HCT116 (cell line): ENCODE data around the gene FBXO42. TPM values are rescaled to one million over a fixed set of nuclear protein-coding genes. Genes with fewer than 3 reads are reported as not detected.

Experiments
- ATAC-seq: fragments of 200-7000 bp; cut with Tn5 transposase; 2 replicates; pipeline ENCODE4 v1.9.1; 2020; ENCODE audit warnings: mild to moderate bottlenecking, moderate library complexity
- BruUV-seq: library from RNA; stranded (reverse); fragments of 400-500 nt; replicated peaks from 2 replicates; lab custom pipeline; 2021; lab: Mats Ljungman, UMichigan
- CTCF ChIA-PET: fragments of 300-600 bp; sonication (Branson Sonifier 250); formaldehyde crosslinking; loops from one replicate; lab custom pipeline; 2021; ENCODE audit warnings: antibody characterized with exemption; lab: Charles Lee
- POLR2A ChIA-PET: fragments of 300-600, 350-600 bp; sonication (Branson Sonifier 250); formaldehyde crosslinking; loops from one replicate; lab custom pipeline; 2021; ENCODE audit warnings: antibody characterized with exemption; lab: Charles Lee
- RAD21 ChIA-PET, 2 experiments: fragments of 300-600 bp; sonication (Branson Sonifier 250); formaldehyde crosslinking; loops; one replicate each; lab custom pipeline; 2023; ENCODE audit warnings: low total read pairs in 2 of 2; ENCODE audit not compliant: uncharacterized antibody in 2 of 2, unreplicated experiment in 2 of 2, low non-redundant PET in 1 of 2; lab: Charles Lee
- DNase-seq: peaks from one replicate; pipeline ENCODE4 v3.0.0-alpha.2; 2010; ENCODE audit warnings: low read depth, low spot score
- H2AFZ ChIP-seq: fragments of 200-600 bp; shearing (Covaris generic), sonication (generic); 2 replicates; pipeline ENCODE4 v1.6.1; 2017; ENCODE audit warnings: low read depth, mixed run types, mixed read lengths, antibody characterized with exemption, low read length; ENCODE audit not compliant: poor library complexity, severe bottlenecking
- H3K27ac ChIP-seq: 2 replicates; pipeline ENCODE4 v1.5.1; 2012; ENCODE audit warnings: low read depth, low read length
- H3K27me3 ChIP-seq: fragments of 200-600 bp; sonication (generic); 2 replicates; pipeline ENCODE4 v1.6.1; 2016; ENCODE audit warnings: mixed run types, low read length, mixed read lengths; ENCODE audit not compliant: insufficient read depth
- H3K36me3 ChIP-seq, 2 experiments: fragments of 200-500 bp in 1 of 2; fragments of 200-600 bp in 1 of 2; sonication (Bioruptor generic) in 1 of 2; sonication (generic) in 1 of 2; 2 replicates each; pipeline versions ENCODE4 v1.5.1 to v1.6.1; 2014 to 2016; ENCODE audit warnings: low read length in 2 of 2, inconsistent platforms in 1 of 2, mixed read lengths in 1 of 2, mixed run types in 1 of 2; ENCODE audit not compliant: insufficient read depth in 2 of 2, control insufficient read depth in 1 of 2
- H3K4me1 ChIP-seq, 2 experiments: fragments of 200-600 bp in 1 of 2; sonication (generic) in 1 of 2; 2 replicates each; pipeline versions ENCODE4 v1.5.1 to v1.6.1; 2012 to 2017; ENCODE audit warnings: low read length in 2 of 2, inconsistent platforms in 1 of 2, mild to moderate bottlenecking in 1 of 2, mixed read lengths in 1 of 2, mixed run types in 1 of 2, moderate library complexity in 1 of 2; ENCODE audit not compliant: insufficient read depth in 2 of 2, control insufficient read depth in 1 of 2
- H3K4me2 ChIP-seq: fragments of 200-600 bp; sonication (generic); 2 replicates; pipeline ENCODE4 v1.6.1; 2017; ENCODE audit warnings: mixed run types, low read length, mixed read lengths
- H3K4me3 ChIP-seq, 2 experiments: fragments of 200-600 bp in 1 of 2; sonication (generic) in 1 of 2; replicated peaks in 1 of 2; 2 replicates each; pipeline ENCODE4 v1.5.1; 2011 to 2016; ENCODE audit warnings: low read length in 2 of 2, control low read depth in 1 of 2, low read depth in 1 of 2, mild to moderate bottlenecking in 1 of 2, mixed read lengths in 1 of 2, mixed run types in 1 of 2
- H3K79me2 ChIP-seq: fragments of 200-600 bp; sonication (generic); 2 replicates; pipeline ENCODE4 v1.6.1; 2017; ENCODE audit warnings: mild to moderate bottlenecking, mixed run types, low read length, moderate library complexity, mixed read lengths; ENCODE audit not compliant: insufficient read depth
- H3K9ac ChIP-seq: fragments of 200-600 bp; sonication (generic); 2 replicates; pipeline ENCODE4 v1.6.1; 2016; ENCODE audit warnings: low read length, mixed read lengths
- H3K9me2 ChIP-seq: fragments of 200-600 bp; sonication (generic), shearing (Covaris generic); 2 replicates; pipeline ENCODE4 v1.6.1; 2017; ENCODE audit warnings: mixed run types, mild to moderate bottlenecking, moderate library complexity; ENCODE audit not compliant: insufficient read depth
- H3K9me3 ChIP-seq, 2 experiments: fragments of 200-500 bp in 1 of 2; fragments of 200-600 bp in 1 of 2; sonication (Bioruptor generic) in 1 of 2; sonication (generic) in 1 of 2; 2 replicates each; pipeline ENCODE4 v1.6.1; 2014 to 2017; ENCODE audit warnings: low read length in 2 of 2, mixed read lengths in 2 of 2, inconsistent platforms in 1 of 2, low read depth in 1 of 2, mild to moderate bottlenecking in 1 of 2, mixed run types in 1 of 2, moderate library complexity in 1 of 2; ENCODE audit not compliant: control insufficient read depth in 1 of 2, insufficient read depth in 1 of 2
- H4K20me1 ChIP-seq: fragments of 200-600 bp; sonication (generic), shearing (Covaris generic); 2 replicates; pipeline ENCODE4 v1.6.1; 2017; ENCODE audit warnings: mixed run types, mild to moderate bottlenecking, moderate library complexity; ENCODE audit not compliant: insufficient read depth
- CBX3 ChIP-seq: IDR thresholded peaks from 2 replicates; pipeline ENCODE4 v1.6.1; 2012; ENCODE audit warnings: low read depth
- CEBPB ChIP-seq: IDR thresholded peaks from 2 replicates; pipeline ENCODE4 v1.6.1; 2012; ENCODE audit warnings: low read depth
- CTCF ChIP-seq, 3 experiments: fragments of 200-600 bp in 1 of 3; sonication (generic) in 1 of 3; IDR thresholded peaks in 2 of 3; conservative IDR thresholded peaks in 1 of 3; 2 replicates each; pipeline ENCODE4 v1.5.1; 2012 to 2017; ENCODE audit warnings: low read depth in 2 of 3, low read length in 2 of 3, antibody characterized with exemption in 1 of 3, borderline replicate concordance in 1 of 3, control low read depth in 1 of 3, mild to moderate bottlenecking in 1 of 3, mixed read lengths in 1 of 3, mixed run types in 1 of 3, moderate library complexity in 1 of 3; ENCODE audit not compliant: insufficient read depth in 1 of 3
- ELF1 ChIP-seq: IDR thresholded peaks from 2 replicates; pipeline ENCODE4 v1.6.1; 2012; ENCODE audit warnings: low read depth, borderline replicate concordance
- EZH2 ChIP-seq: fragments of 200-600 bp; sonication (generic); IDR thresholded peaks from 2 replicates; pipeline ENCODE4 v1.6.1; 2017; ENCODE audit warnings: antibody characterized with exemption, mixed run types
- FOSL1 ChIP-seq: IDR thresholded peaks from 2 replicates; pipeline ENCODE4 v1.6.1; 2012; ENCODE audit warnings: low read depth
- JUND ChIP-seq: IDR thresholded peaks from 2 replicates; pipeline ENCODE4 v1.6.1; 2012
- POLR2A ChIP-seq: IDR thresholded peaks from 2 replicates; pipeline ENCODE4 v1.7.0; 2011; ENCODE audit warnings: borderline replicate concordance; ENCODE audit not compliant: insufficient read depth, insufficient read length; ENCODE audit errors: extremely low read depth
- POLR2AphosphoS5 ChIP-seq: IDR thresholded peaks from 2 replicates; pipeline ENCODE4 v1.6.1; 2011; ENCODE audit warnings: mild to moderate bottlenecking, low read depth, low read length, moderate library complexity
- RAD21 ChIP-seq: IDR thresholded peaks from 2 replicates; pipeline ENCODE4 v1.6.1; 2012; ENCODE audit warnings: low read depth, mild to moderate bottlenecking
- REST ChIP-seq: IDR thresholded peaks from 2 replicates; pipeline ENCODE4 v1.6.1; 2012; ENCODE audit warnings: low read depth
- SIN3A ChIP-seq: IDR thresholded peaks from 2 replicates; pipeline ENCODE4 v1.6.1; 2012; ENCODE audit warnings: low read depth
- SRF ChIP-seq: IDR thresholded peaks from 2 replicates; pipeline ENCODE4 v1.6.1; 2012; ENCODE audit warnings: low read depth
- ZFX ChIP-seq: fragments of 450-650 bp; IDR thresholded peaks from 2 replicates; pipeline ENCODE4 v1.6.1; 2017
- intact Hi-C: fragments of 100-400 bp; cut with micrococcal nuclease; formaldehyde crosslinking; loops from 2 replicates; pipeline ENCODE4 v1.10.0; 2022
- total RNA-seq: library from RNA; stranded (reverse); gene quantifications from one replicate; pipeline ENCODE4 v1.2.1, GENCODE V29; 2021; ENCODE audit not compliant: unreplicated experiment
- TF ChIP-seq, protein P1 (sequence below): IDR thresholded peaks from 2 replicates; pipeline ENCODE4 v1.6.1; 2012

Gene FBXO42
- total RNA-seq, 1 experiment from 2014 or later = 20.6 TPM

- TF ChIP-seq CTCF (IDR thresholded peaks at IDR 0.05 in 2 of 3, conservative IDR thresholded peaks at IDR 0.05 in 1 of 3; ENCODE audit: borderline replicate concordance in 1 of 3, insufficient read depth in 1 of 3, low read depth in 2 of 3, low read length in 2 of 3) (no peak), SIN3A (no peak), EZH2 (no peak), POLR2A (no peak), CBX3 (no peak)
These were observed 141.7 kb downstream of the FBXO42 start (continued) for GRCh38 chr1:16210581-16210980.

DNA sequence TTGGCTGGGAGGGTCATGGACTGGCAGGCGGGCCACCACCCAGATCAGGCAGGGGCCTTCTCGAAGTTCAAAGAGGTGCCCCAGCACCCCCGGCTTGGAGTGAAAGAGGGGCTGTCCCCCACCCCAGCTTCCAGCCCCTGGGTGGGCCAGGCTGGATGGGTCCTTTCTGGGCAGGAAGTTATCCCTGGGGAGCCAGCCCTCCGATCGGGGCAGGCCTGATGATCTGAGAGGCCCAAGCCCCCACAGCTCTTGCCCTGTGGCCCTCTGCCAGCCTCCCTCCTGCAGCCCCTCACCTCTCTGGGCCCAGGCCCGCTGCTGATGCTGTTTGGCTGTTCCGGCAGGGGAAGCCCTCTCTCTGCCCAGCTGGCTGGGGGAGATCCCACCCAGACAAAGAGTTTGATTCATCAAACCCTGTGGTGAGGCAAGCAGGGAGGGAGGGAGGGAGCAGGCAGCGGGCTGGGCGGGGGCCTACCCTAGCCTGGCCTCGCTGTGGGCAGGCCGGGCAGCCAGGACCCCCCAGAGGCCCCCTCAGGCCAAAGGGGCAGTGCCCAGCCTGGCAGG lies 142.4 kb downstream of the FBXO42 start:
- intact Hi-C loops = no loop called here
- H3K27ac ChIP-seq = no peak overlapping the region; the same call in 1 of the 2 replicates
- POLR2A ChIA-PET = interaction anchor here (3.4 kb wide), 1 partner anchor 7 kb away, joined by 34 read pairs; no protein-coding TSS in a partner anchor

More for the DNA sequence above, 142.4 kb downstream of the FBXO42 start:
- H4K20me1 ChIP-seq = no peaks in the 10 kb centered on the region
- TF ChIP-seq CTCF (IDR thresholded peaks at IDR 0.05 in 2 of 3, conservative IDR thresholded peaks at IDR 0.05 in 1 of 3; ENCODE audit: borderline replicate concordance in 1 of 3, insufficient read depth in 1 of 3, low read depth in 2 of 3, low read length in 2 of 3) = no peak
- TF ChIP-seq JUND = no peak
- TF ChIP-seq CBX3 = no peak
- TF ChIP-seq SIN3A = no peak
- no peak for TF ChIP-seq SRF
- TF ChIP-seq CEBPB = no peak
- TF ChIP-seq RAD21 = no peak
- no peak for TF ChIP-seq POLR2AphosphoS5
- TF ChIP-seq ZFX = no peak
- no peak for TF ChIP-seq ELF1
- TF ChIP-seq, protein P1, sequence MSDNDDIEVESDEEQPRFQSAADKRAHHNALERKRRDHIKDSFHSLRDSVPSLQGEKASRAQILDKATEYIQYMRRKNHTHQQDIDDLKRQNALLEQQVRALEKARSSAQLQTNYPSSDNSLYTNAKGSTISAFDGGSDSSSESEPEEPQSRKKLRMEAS = no peak
- TF ChIP-seq FOSL1 = no peak
- no peak for TF ChIP-seq REST
- no peaks in the 10 kb centered on the region for H3K27me3 ChIP-seq
- H3K4me3 ChIP-seq = no peak overlapping the region
- BruUV-seq = no TSS peak
- no peaks in the 10 kb centered on the region for H3K9me2 ChIP-seq
- RAD21 ChIA-PET = no interaction called here
- H3K79me2 ChIP-seq = peaks cover 9% of the 10 kb centered on the region; the same call in 1 of the 2 replicates
- DNase-seq (no peak), ATAC-seq (no peak)
- H3K9me3 ChIP-seq = no peaks in the 10 kb centered on the region
- H2AFZ ChIP-seq = no peak overlapping the region
- H3K36me3 ChIP-seq = peaks cover 0 to 6% of the 10 kb centered on the region in 2 experiments; a peak in 1 of 4 replicates
- CTCF ChIA-PET = no interaction called here
- peaks cover 41 to 80% of the 10 kb centered on the region in 2 experiments for H3K4me1 ChIP-seq
- no peak overlapping the region for H3K4me2 ChIP-seq
- no peak overlapping the region for H3K9ac ChIP-seq
